Epithelial cell of proximal tubule (primary cell): ENCODE data around the gene COLGALT1. TPM values are rescaled to one million over a fixed set of nuclear protein-coding genes. Genes with fewer than 3 reads are reported as not detected.
"Not testable (repeated sequence)": the region's sequence is repeated elsewhere in the genome, so short reads cannot be mapped to it uniquely, and the experiment has no call there.

ENCODE experiments used
- DNase-seq: peaks from one replicate; pipeline ENCODE4 v3.0.0-alpha.2; 2011; ENCODE audit warnings: low read depth
- H3K4me3 ChIP-seq: 2 replicates; pipeline ENCODE4 v1.5.1; 2011; ENCODE audit warnings: low read depth, mild to moderate bottlenecking, low read length
- total RNA-seq: library from RNA; depleted of rRNA; stranded (reverse); fragments of >200 nt; gene quantifications from 2 replicates; pipeline ENCODE4 v1.2.3, GENCODE V29; 2015
- TF ChIP-seq, protein P1 (sequence below): conservative IDR thresholded peaks from 2 replicates; pipeline ENCODE4 v1.5.1; 2012; ENCODE audit warnings: low read depth, mild to moderate bottlenecking, low read length

COLGALT1 gene
- total RNA-seq, 1 donor from 2014 or later: 83.6 TPM

DNA sequence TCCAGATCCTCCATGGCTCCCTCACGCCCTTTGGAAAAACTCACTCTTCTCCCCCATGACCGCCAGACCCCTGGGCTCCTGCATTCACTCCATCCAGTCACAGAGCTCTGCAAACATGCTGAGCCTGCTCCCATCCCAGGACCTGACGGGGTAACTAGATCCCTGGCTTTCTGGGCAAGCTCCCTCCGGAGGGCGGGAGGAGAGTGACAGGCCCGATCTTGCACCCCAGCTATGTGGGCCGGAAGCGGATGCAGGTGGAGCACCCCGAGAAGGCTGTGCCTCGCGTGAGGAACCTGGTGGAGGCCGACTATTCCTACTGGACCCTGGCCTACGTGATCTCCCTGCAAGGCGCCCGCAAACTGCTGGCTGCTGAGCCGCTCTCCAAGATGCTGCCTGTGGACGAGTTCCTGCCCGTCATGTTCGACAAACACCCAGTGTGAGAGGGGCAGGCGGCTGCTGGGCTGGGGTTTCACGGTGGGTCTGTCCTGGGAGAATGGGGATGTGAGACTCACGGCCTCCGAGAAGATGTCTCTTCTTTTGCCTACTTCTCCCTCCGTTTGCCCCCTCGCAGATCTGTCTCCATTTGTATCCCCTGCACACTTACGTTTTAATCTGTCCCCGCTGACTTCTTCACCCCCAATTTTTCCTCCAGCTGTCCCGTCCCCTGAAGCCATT, 25.2 kb downstream of the COLGALT1 start:
- no peak for DNase-seq
- TF ChIP-seq, protein P1, sequence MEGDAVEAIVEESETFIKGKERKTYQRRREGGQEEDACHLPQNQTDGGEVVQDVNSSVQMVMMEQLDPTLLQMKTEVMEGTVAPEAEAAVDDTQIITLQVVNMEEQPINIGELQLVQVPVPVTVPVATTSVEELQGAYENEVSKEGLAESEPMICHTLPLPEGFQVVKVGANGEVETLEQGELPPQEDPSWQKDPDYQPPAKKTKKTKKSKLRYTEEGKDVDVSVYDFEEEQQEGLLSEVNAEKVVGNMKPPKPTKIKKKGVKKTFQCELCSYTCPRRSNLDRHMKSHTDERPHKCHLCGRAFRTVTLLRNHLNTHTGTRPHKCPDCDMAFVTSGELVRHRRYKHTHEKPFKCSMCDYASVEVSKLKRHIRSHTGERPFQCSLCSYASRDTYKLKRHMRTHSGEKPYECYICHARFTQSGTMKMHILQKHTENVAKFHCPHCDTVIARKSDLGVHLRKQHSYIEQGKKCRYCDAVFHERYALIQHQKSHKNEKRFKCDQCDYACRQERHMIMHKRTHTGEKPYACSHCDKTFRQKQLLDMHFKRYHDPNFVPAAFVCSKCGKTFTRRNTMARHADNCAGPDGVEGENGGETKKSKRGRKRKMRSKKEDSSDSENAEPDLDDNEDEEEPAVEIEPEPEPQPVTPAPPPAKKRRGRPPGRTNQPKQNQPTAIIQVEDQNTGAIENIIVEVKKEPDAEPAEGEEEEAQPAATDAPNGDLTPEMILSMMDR: peak; percentile 14
- H3K4me3 ChIP-seq: no peak overlapping the region

DNA sequence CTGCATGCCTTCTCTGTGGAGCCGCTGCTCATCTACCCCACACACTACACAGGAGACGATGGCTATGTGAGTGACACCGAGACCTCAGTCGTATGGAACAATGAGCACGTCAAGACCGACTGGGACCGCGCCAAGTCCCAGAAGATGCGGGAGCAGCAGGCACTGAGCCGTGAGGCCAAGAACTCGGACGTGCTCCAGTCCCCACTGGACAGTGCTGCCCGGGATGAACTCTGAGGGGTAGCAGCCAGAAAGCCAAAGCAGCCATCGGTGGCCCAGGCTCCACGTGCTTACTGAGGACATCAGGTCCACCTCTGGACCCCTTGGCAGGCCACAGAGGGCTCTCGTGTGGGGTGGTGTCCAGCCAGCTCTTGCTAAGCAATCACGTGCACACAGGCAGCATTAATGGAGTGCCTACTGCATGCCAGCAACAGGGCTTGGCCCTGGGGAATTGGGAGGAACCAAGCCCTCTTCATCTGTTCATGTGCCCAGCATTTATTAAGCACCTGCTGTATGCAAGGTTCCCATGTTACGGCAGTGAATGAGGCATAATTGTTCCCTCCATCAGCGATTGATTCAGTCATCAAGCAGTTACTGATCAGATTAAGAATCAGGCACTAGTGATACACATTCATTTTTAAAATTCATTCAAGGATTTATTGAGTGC, 25.9 kb downstream of the COLGALT1 start:
- H3K4me3 ChIP-seq: no peak overlapping the region
- TF ChIP-seq, protein P1: no peak
- no peak for DNase-seq

DNA sequence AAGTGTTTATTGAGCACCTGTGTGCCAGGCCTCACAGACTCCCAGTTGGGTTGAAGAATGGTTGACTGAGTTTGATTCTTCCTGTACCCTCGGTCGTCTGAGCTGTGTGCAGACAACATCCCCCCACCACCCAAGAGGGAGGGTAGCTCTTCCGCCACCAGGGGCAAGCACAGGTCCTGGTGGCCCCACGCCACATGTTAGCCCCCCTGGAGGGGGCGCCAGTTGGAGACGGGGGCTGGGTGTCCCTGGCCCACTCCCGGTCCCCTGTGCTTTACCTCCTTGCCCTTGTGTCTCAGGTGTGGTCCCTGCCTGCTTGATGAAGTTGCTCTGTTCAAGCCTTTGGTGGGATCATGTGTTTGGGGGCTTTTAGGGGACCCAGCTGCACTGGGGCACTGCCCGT, 27.2 kb downstream of the COLGALT1 start:
- no peak for DNase-seq
- H3K4me3 ChIP-seq: no peak overlapping the region
- TF ChIP-seq, protein P1: no peak

DNA sequence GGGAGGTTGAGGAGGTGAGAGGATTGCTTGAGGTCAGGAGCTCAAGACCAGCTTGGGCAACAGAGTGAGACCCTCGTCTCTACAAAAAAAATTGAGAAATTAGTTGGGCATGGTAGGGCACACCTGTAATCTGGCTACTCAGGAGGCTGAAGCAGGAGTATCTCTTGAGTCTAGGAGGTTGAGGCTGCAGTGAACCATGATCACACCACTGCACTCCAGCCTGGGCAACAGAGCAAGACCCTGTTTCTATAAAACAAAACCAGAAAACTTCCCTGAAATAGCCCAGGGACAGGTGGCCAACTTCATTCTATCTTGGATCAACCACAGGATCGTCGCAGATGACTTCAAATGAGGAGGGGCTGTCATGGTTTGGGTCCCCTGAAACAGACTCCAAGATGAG, 28.7 kb downstream of the COLGALT1 start:
- DNase-seq: no peak
- TF ChIP-seq, protein P1: no peak
- H3K4me3 ChIP-seq: no peak overlapping the region

DNA sequence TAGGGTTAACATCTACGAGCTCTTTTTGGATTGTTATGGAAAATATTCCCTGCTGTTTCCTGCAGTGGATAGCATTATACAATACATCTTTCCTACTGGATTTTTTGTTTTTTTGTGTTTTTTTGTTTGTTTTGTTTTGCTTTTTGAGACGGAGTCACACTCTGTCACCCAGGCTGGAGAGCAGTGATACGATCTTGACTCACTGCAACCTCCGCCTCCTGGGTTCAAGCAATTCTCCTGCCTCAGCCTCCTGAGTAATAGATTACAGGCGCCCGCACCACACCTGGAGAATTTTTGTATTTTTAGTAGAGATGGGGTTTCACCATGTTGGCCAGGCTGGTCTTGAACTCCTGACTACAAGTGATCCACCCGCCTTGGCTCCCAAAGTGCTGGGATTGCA, 29.9 kb downstream of the COLGALT1 start:
- not testable (repeated sequence) for DNase-seq, H3K4me3 ChIP-seq

DNA sequence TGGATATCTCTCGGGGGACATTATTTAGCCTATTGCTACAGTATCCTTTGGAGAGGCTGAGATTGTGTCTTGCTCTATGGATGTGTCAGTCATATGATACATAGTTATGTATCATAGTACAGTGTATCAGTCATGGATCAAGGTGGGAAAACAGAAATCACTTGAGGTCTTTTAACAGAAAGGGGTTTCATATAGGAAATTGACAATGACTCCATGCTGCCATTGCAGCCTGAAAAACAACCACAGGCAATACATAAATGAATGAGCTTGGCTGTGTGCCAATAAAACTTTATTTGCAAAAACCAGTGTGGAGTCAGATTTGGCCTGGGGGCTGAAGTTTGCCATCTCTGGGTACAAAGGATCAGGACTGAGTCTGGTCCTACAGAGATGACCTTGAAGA, 35.4 kb downstream of the COLGALT1 start:
- TF ChIP-seq, protein P1: no peak
- H3K4me3 ChIP-seq: no peak overlapping the region
- no peak for DNase-seq

DNA sequence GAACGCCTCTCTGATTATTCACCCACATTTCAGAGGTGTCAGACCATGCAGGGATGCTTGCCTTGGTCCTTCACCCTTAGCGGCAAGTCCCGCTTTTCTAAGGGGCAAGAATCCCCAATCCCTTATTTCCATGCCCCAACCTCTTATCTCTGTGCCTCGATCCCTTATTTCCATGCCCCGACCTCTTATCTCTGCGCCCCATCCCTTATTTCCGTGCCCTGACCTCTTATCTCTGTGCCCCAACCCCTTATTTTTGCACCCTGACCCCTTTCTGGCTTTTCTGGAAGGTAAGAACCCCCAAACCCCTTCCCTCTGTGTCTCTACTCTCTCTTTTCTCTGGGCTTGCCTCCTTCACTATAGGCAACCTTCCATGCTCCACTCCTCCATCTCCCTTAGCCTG, 38.8 kb downstream of the COLGALT1 start:
- not testable (repeated sequence) for DNase-seq

DNA sequence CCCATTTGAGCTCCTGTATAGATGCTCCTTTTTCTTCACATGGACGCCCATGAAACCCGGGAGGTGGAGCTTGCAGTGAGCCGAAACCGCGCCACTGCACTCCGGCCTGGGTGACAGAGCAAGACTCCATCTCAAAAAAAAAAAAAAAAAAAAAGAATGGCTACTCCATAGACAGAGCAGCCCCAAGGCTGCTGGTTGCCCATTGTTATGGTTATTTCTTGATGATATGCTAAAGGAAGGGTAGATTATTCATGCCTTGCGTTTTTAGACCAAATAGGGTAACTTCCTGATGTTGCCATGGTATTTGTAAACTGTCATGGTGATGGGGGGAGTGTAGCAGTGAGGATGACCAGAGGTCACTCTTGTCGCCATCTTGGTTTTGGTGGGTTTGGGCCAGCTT, 42.6 kb downstream of the COLGALT1 start:
- not testable (repeated sequence) for H3K4me3 ChIP-seq, DNase-seq

More for the DNA sequence above, 38.8 kb downstream of the COLGALT1 start:
- not testable (repeated sequence) for H3K4me3 ChIP-seq
